H1 (cell line): ENCODE measurements around the gene AMPH.

Source experiments
- BRCA1 ChIP-seq: IDR thresholded peaks from 2 replicates; pipeline ENCODE4 v1.6.1; 2012; ENCODE audit warnings: low read depth, low read length, improper control_type of control experiment
- CEBPB ChIP-seq: IDR thresholded peaks from 2 replicates; pipeline ENCODE4 v1.6.1; 2012; ENCODE audit warnings: low read depth, low read length
- CTCF ChIP-seq, 3 experiments: IDR thresholded peaks; 1 replicate in 2 of 3; 2 replicates in 1 of 3; pipeline versions ENCODE4 v1.5.1 to v1.6.1; 2011; ENCODE audit warnings: low read length in 3 of 3, mild to moderate bottlenecking in 3 of 3, inconsistent platforms in 2 of 3, low read depth in 1 of 3, moderate library complexity in 1 of 3; ENCODE audit not compliant: insufficient read depth in 1 of 3; ENCODE audit errors: control extremely low read depth in 1 of 3
- JUN ChIP-seq: IDR thresholded peaks from 2 replicates; pipeline ENCODE4 v1.6.1; 2011; ENCODE audit warnings: low read depth, mild to moderate bottlenecking, improper control_type of control experiment, low read length
- MAFK ChIP-seq: IDR thresholded peaks from 2 replicates; pipeline ENCODE4 v1.6.1; 2012; ENCODE audit warnings: low read depth, mild to moderate bottlenecking, improper control_type of control experiment, low read length
- PHF8 ChIP-seq: fragments of 200-600 bp; sonication (generic); conservative IDR thresholded peaks from 2 replicates; pipeline ENCODE4 v1.7.1; 2012; ENCODE audit warnings: low read depth, mild to moderate bottlenecking, inconsistent platforms, low read length, moderate library complexity
- SIN3A ChIP-seq, 2 experiments: IDR thresholded peaks in 1 of 2; conservative IDR thresholded peaks in 1 of 2; 2 replicates each; pipeline ENCODE4 v1.6.1; 2011 to 2012; ENCODE audit warnings: low read length in 2 of 2, improper control_type of control experiment in 1 of 2, low read depth in 1 of 2, mild to moderate bottlenecking in 1 of 2
- SUZ12 ChIP-seq: fragments of 200-600 bp; sonication (generic); IDR thresholded peaks from 2 replicates; pipeline ENCODE4 v1.6.1; 2012; ENCODE audit warnings: mild to moderate bottlenecking, inconsistent platforms, low read length, moderate library complexity, mixed read lengths

GRCh38 chr7:38339953-38340819, 291.0 kb downstream of the AMPH start:
- TF ChIP-seq JUN: no peak
- TF ChIP-seq CTCF (IDR thresholded peaks at IDR 0.05; ENCODE audit: control extremely low read depth in 1 of 3, insufficient read depth in 1 of 3, low read depth in 1 of 3, low read length in 3 of 3): no peak
- no peak for TF ChIP-seq PHF8
- TF ChIP-seq SUZ12: no peak
- no peak for TF ChIP-seq SIN3A (conservative IDR thresholded peaks at IDR 0.05 in 1 of 2, IDR thresholded peaks at IDR 0.05 in 1 of 2; ENCODE audit: low read depth in 1 of 2, low read length in 2 of 2)
- no peak for TF ChIP-seq BRCA1
- no peak for TF ChIP-seq MAFK
- TF ChIP-seq CEBPB: no peak
